CD4-positive, alpha-beta T cell treated with Interferon gamma for 1 hour (primary cell): Measurements from ENCODE around the gene TMBIM1.

Experiments
- DNase-seq: peaks from one replicate; pipeline ENCODE4 v3.0.0-alpha.2; 2020

Gene TMBIM1

DNA sequence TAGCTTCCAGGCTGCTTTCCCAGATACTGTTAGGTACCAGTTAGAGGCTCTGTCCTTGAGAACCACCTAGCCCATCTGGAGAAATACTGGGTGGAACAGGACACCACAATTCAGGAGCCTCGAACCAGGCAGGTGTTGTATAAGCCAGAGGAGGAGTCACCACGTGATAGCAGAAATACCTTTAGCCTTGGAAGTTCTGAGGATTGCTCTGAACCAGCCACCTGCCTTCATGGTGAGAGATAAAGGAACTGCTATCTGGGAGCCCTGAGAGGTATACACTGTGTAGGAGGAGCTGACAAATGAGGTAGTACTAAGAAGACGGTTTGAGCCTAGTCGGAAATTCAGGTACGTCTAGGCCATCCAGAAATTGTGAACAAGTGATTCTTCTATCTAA lies 39.1 kb downstream of the TMBIM1 start:
- DNase-seq: no peak

- DNase-seq: no peak
These were observed 39.6 kb downstream of the TMBIM1 start for GRCh38 chr2:218252509-218253231.

- DNase-seq: no peak
These were observed 42.6 kb downstream of the TMBIM1 start for GRCh38 chr2:218249691-218250090.

DNA sequence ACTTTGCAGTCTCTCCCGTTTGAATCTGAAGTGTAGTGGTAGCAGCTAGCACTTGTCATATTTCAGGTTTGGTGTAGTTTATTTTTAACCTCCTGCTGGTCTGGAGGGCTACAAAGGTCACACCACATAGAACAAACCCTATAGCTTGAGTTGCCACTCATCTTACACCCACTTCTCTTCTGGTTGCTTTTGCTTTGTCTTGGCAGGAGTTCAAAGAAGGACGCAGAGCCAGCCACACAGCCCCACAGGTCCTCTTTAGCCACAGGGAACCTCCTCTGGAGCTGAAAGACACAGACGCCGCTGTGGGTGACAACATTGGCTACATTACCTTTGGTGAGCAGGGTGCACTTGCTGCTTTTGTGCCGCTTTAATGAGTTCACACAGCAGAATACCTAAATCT lies 47.1 kb downstream of the TMBIM1 start:
- DNase-seq: no peak

DNA sequence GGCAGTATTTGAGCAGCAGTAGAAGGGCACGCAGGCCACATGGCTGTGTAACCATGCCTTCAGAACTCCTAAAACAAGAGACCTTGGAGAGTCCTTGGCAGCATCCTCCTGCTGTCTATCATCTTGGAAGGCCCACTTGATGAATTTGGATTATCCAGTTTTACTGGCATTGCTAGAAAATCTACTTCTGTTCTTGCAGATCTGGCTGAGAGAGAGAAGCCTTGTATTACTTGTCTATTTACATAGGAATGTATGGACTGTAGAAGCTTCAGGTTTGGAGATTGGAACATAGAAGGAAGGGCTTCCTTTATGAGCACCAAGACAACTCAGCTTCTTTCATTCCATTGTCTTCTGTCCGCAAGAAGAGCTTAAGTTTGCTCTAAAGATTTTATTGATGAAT lies 47.6 kb downstream of the TMBIM1 start:
- DNase-seq: no peak

DNA sequence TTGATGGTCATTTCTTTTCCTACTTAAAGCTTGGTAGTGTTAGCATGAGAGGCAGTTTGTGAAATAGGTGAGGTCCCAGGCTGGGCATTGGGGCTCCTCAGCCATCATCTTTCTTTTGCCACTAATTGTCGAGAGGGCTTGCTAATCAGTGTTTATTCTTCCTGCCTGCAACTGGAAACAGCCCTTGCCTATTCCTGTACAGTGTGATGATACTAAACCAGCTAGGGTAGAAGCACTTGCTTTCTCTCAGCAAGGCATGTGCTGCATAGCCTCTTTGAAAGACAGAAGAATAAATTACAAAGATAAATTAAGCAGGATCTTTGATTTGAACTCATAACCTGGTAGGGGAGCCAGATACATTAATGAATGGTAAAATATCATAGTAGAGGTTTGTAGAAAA lies 48.1 kb downstream of the TMBIM1 start:
- DNase-seq: no peak

DNA sequence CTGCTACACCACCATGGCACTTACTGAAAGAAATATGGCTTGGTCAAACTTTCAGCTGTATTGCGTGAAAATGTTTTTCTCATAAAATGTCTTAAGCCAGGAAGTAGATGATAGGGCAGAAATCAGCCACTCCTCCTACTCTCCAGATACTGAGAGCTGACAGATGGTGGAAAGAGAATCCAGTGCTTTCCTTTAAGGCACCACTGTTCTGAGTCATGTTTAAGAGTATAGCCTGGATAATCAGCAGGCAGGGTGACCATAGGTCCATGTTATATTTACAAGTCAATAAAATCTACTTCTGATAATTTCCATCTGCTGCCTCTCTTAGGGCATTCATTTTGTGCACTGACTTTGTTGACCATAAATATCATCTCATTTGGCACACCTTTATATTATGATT lies 53.4 kb downstream of the TMBIM1 start:
- no peak for DNase-seq

DNA sequence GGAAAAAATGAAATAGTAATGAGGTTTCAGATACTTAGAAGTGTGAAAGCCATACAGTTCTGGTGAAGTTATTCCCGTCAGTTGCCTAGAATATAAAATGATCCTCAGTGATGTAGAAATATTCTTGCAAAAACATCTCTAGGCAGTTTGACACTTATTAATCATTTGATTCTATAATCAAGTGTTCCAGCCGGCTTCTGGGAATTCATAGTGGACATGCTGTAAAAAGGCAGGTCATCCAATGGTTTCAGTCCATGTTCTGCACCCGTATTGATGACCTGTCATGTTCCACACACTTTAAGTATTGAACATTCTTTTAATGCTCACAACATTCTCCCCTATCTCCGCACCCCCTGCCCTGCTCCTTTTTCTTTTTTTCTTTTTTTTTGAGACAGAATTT lies 55.5 kb downstream of the TMBIM1 start:
- no peak for DNase-seq

GRCh38 chr2:218235017-218235416 lies 57.3 kb downstream of the TMBIM1 start:
- DNase-seq: no peak

DNA sequence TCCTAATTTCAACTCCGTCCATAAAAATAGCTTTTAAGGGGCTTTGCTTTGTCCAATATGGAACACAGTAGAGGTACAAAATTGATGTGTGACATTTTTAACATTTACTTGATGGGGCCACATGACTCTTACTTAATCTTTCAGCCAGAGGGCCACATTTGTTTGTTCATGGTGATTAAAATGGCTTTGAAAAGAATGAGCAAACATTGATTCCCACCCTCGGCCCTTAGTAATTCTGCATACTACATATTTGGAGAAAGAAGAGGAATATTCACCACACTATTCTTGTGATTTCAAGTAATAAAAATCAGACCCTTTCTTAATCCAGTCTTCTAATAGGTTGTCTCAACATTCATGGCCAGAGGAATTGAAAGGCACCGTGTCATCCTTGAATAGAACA lies 57.8 kb downstream of the TMBIM1 start:
- no peak for DNase-seq

- no peak for DNase-seq
These were observed 58.8 kb downstream of the TMBIM1 start for GRCh38 chr2:218233543-218233942.

GRCh38 chr2:218230882-218231281 lies 61.4 kb downstream of the TMBIM1 start:
- peak; percentile 25 for DNase-seq

GRCh38 chr2:218229851-218230250 lies 62.5 kb downstream of the TMBIM1 start:
- DNase-seq: no peak

DNA sequence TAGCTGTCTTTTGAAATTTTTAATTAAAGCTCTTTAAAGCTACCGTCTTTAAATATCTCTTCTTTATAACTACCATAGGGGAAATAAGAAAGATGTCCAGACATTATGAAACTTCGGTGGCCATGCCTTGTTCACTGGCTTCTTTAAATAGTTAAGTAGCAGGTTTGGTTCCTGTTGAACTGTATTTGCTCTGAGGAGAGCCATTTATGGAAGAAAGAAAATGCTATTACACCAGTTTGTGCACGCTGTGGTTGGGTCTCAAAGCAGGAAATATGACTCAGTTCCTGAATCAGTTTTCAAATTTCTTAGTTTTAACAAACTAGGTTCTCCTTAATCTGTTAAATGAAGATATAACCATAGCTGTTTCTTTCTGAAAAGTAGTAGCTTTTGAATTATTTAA lies 63.1 kb downstream of the TMBIM1 start:
- peak; percentile 35 for DNase-seq

GRCh38 chr2:218228366-218229090 lies 63.8 kb downstream of the TMBIM1 start:
- no peak for DNase-seq

DNA sequence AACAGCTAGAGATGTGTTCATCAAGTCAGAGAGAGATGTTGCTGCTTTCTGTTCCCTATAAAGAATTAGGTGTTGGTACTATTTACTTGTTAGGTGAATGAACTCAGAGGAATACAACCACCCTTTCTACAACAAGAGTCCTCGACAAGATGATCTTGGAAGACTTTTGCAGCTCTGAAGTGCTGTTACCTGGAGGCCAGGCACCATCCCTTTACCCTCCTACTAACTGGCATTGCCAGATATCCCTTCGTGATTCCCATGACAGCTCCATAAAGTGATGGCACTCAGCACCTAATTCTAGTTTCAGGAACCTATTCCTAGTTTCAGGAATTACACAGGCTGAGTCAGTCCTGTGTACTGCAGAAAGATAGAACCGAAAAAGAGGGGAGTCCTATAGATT lies 65.4 kb downstream of the TMBIM1 start:
- DNase-seq: no peak
